HEK293 (cell line): ENCODE results near the gene ORM2.
"Not testable (repeated sequence)": the region's sequence is repeated elsewhere in the genome, so short reads cannot be mapped to it uniquely, and the experiment has no call there.

Experiments used
- CTCF ChIA-PET: fragments of 350-600 bp; formaldehyde crosslinking; extraction: SDS; loops from one replicate; lab custom pipeline; 2021; ENCODE audit warnings: antibody characterized with exemption; lab: Yijun Ruan, JAX
- POLR2A ChIA-PET: fragments of 300-600 bp; formaldehyde crosslinking; extraction: SDS; loops from one replicate; lab custom pipeline; 2020; ENCODE audit warnings: antibody characterized with exemption, inconsistent platforms; lab: Yijun Ruan, JAX
- H3K27ac ChIP-seq: fragments of 200-500 bp; sonication (Bioruptor generic); 2 replicates; pipeline ENCODE4 v1.5.1; 2014; ENCODE audit warnings: low read depth, low read length, control low read depth, inconsistent platforms; ENCODE audit errors: extremely low read depth
- H3K36me3 ChIP-seq, 2 experiments: fragments of 200-500 bp in 1 of 2; sonication (Bioruptor generic) in 1 of 2; 1 replicate in 1 of 2; 2 replicates in 1 of 2; pipeline ENCODE4 v1.5.1; 2014 to 2017; ENCODE audit warnings: inconsistent platforms in 2 of 2, low read length in 2 of 2; ENCODE audit not compliant: control insufficient read depth in 2 of 2, insufficient read depth in 1 of 2
- H3K4me1 ChIP-seq: fragments of 200-500 bp; sonication (Bioruptor generic); 2 replicates; pipeline ENCODE4 v1.5.1; 2014; ENCODE audit warnings: mild to moderate bottlenecking, low read length, inconsistent platforms; ENCODE audit not compliant: control insufficient read depth, insufficient read depth
- H3K4me3 ChIP-seq: 2 replicates; pipeline ENCODE4 v1.5.1; 2011; ENCODE audit warnings: low read depth, mild to moderate bottlenecking, control low read depth, low read length, moderate library complexity
- H3K9me3 ChIP-seq: fragments of 200-500 bp; sonication (Bioruptor generic); 2 replicates; pipeline ENCODE4 v1.5.1; 2014; ENCODE audit warnings: low read depth, low read length, inconsistent platforms; ENCODE audit not compliant: control insufficient read depth, insufficient read depth
- KLF7 ChIP-seq: fragments of 450-650 bp; formaldehyde crosslinking; IDR thresholded peaks from 2 replicates; pipeline ENCODE4 v1.5.1; 2016; ENCODE audit warnings: missing biosample characterization, missing genetic modification characterization, borderline replicate concordance
- KLF9 ChIP-seq: fragments of 450-650 bp; formaldehyde crosslinking; IDR thresholded peaks from 2 replicates; pipeline ENCODE4 v1.5.1; 2016; ENCODE audit warnings: missing biosample characterization, missing genetic modification characterization, low read depth
- SALL2 ChIP-seq: fragments of 450-650 bp; formaldehyde crosslinking; IDR thresholded peaks from 2 replicates; pipeline ENCODE4 v1.5.0; 2017; ENCODE audit warnings: missing biosample characterization, mild to moderate bottlenecking, missing genetic modification characterization, borderline replicate concordance
- SP7 ChIP-seq: fragments of 450-650 bp; formaldehyde crosslinking; IDR thresholded peaks from 2 replicates; pipeline ENCODE4 v1.5.1; 2016; ENCODE audit warnings: missing biosample characterization, missing genetic modification characterization
- ZBTB17 ChIP-seq: fragments of 450-650 bp; formaldehyde crosslinking; IDR thresholded peaks from 2 replicates; pipeline ENCODE4 v1.5.1; 2016; ENCODE audit warnings: missing biosample characterization, missing genetic modification characterization
- ZFHX2 ChIP-seq: fragments of 450-650 bp; formaldehyde crosslinking; conservative IDR thresholded peaks from 2 replicates; pipeline ENCODE4 v1.5.1; 2016; ENCODE audit warnings: missing biosample characterization, missing genetic modification characterization
- ZNF133 ChIP-seq: fragments of 450-650 bp; formaldehyde crosslinking; IDR thresholded peaks from 2 replicates; pipeline ENCODE4 v1.5.1; 2016; ENCODE audit warnings: missing biosample characterization, missing genetic modification characterization
- ZNF239 ChIP-seq: fragments of 450-650 bp; formaldehyde crosslinking; IDR thresholded peaks from 2 replicates; pipeline ENCODE4 v1.5.1; 2016; ENCODE audit warnings: missing biosample characterization, missing genetic modification characterization
- ZNF394 ChIP-seq: fragments of 450-650 bp; formaldehyde crosslinking; IDR thresholded peaks from 2 replicates; pipeline ENCODE4 v1.5.1; 2016; ENCODE audit warnings: missing biosample characterization, missing genetic modification characterization, mild to moderate bottlenecking, moderate library complexity, borderline replicate concordance
- ZNF426 ChIP-seq: fragments of 450-650 bp; formaldehyde crosslinking; IDR thresholded peaks from 2 replicates; pipeline ENCODE4 v1.5.1; 2017; ENCODE audit warnings: missing biosample characterization, missing genetic modification characterization, mild to moderate bottlenecking, inconsistent platforms, moderate library complexity
- ZNF530 ChIP-seq: fragments of 450-650 bp; formaldehyde crosslinking; IDR thresholded peaks from 2 replicates; pipeline ENCODE4 v1.5.1; 2016; ENCODE audit warnings: low read depth, missing biosample characterization, missing genetic modification characterization
- ZNF600 ChIP-seq: fragments of 450-650 bp; formaldehyde crosslinking; IDR thresholded peaks from 2 replicates; pipeline ENCODE4 v1.5.1; 2016; ENCODE audit warnings: missing biosample characterization, missing genetic modification characterization
- ZNF660 ChIP-seq: fragments of 450-650 bp; IDR thresholded peaks from 2 replicates; pipeline ENCODE4 v1.5.1; 2018; ENCODE audit warnings: missing biosample characterization, mild to moderate bottlenecking, missing genetic modification characterization
- TF ChIP-seq, protein P1 (sequence below): fragments of 450-650 bp; formaldehyde crosslinking; IDR thresholded peaks from 2 replicates; pipeline ENCODE4 v1.5.1; 2016; ENCODE audit warnings: missing biosample characterization, missing genetic modification characterization
- TF ChIP-seq, protein P2 (sequence below): fragments of 450-650 bp; formaldehyde crosslinking; IDR thresholded peaks from 2 replicates; pipeline ENCODE4 v1.5.1; 2016; ENCODE audit warnings: missing biosample characterization, missing genetic modification characterization
- TF ChIP-seq, protein P3 (sequence below): fragments of 450-650 bp; formaldehyde crosslinking; IDR thresholded peaks from 2 replicates; pipeline ENCODE4 v1.5.1; 2016; ENCODE audit warnings: missing biosample characterization, missing genetic modification characterization

Gene ORM2

DNA sequence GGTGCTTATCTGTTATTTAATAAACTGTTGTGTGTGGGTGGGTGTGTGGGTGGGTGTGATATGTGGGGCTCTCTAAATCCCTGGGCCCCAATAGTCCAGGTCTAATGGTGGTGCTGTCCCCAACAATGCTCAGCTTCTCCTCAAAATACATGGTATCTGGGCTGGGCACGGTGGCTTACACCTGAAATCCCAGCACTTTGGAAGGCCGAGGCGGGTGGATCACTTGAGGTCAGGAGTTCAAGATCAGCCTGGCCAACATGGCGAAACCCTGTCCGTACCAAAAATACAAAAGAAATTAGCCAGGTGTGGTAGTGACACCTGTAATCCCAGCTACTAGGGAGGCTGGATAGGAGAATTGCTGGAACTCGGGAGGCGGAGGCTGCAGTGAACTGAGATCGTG is 11.3 kb upstream of the ORM2 start:
- TF ChIP-seq ZNF133 (tag by site-specific recombination) (no peak), ZNF530 (tag by site-specific recombination) (no peak), SP7 (tag by site-specific recombination) (no peak), ZNF394 (no peak), ZNF660 (tag by site-specific recombination) (no peak), ZNF426 (tag by site-specific recombination) (no peak), ZNF239 (no peak), SALL2 (no peak)
- TF ChIP-seq, protein P1, sequence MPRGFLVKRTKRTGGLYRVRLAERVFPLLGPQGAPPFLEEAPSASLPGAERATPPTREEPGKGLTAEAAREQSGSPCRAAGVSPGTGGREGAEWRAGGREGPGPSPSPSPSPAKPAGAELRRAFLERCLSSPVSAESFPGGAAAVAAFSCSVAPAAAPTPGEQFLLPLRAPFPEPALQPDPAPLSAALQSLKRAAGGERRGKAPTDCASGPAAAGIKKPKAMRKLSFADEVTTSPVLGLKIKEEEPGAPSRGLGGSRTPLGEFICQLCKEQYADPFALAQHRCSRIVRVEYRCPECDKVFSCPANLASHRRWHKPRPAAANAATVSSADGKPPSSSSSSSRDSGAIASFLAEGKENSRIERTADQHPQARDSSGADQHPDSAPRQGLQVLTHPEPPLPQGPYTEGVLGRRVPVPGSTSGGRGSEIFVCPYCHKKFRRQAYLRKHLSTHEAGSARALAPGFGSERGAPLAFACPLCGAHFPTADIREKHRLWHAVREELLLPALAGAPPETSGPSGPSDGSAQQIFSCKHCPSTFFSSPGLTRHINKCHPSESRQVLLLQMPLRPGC (tag by site-specific recombination): no peak
- no peaks in the 10 kb centered on the region for H3K9me3 ChIP-seq
- no peaks in the 10 kb centered on the region for H3K36me3 ChIP-seq
- CTCF ChIA-PET: no interaction called here
- POLR2A ChIA-PET: no interaction called here
- H3K4me3 ChIP-seq: no peak overlapping the region
- H3K27ac ChIP-seq: peak overlapping the region; percentile 31; the same call in 1 of the 2 replicates
- H3K4me1 ChIP-seq: no peaks in the 10 kb centered on the region

DNA sequence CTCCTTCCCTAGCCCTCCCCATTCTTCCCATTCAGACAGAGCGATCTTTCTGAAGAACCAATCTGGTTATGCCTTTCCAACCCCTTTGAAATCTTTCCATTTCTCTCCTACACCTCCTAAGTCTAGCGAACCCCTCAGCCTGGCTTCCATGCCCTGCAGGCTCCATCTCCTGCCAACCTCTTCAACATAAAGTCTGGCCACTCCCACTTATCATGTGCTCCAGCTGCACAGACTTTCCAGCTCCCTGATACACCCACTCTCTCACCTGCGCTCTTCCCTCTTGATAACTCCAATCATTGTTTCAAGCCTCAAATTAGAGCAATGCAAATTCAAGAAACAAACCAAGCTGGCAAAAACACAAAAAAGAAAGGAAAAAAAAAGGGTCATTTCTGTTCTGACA is 10.5 kb upstream of the ORM2 start:
- CTCF ChIA-PET: interaction anchor here (1.1 kb wide), 1 partner anchor 28 kb away, joined by 3 read pairs; no protein-coding TSS in a partner anchor
- no peaks in the 10 kb centered on the region for H3K4me1 ChIP-seq
- POLR2A ChIA-PET: no interaction called here
- no peak overlapping the region for H3K4me3 ChIP-seq
- peak; percentile 30; the same call in 1 of the 2 replicates for TF ChIP-seq KLF9 (tag by site-specific recombination)
- 0 out of 2 replicates have a peak, but pooled peaks have one; percentile 26 for TF ChIP-seq ZNF600 (tag by site-specific recombination)
- TF ChIP-seq, protein P2, sequence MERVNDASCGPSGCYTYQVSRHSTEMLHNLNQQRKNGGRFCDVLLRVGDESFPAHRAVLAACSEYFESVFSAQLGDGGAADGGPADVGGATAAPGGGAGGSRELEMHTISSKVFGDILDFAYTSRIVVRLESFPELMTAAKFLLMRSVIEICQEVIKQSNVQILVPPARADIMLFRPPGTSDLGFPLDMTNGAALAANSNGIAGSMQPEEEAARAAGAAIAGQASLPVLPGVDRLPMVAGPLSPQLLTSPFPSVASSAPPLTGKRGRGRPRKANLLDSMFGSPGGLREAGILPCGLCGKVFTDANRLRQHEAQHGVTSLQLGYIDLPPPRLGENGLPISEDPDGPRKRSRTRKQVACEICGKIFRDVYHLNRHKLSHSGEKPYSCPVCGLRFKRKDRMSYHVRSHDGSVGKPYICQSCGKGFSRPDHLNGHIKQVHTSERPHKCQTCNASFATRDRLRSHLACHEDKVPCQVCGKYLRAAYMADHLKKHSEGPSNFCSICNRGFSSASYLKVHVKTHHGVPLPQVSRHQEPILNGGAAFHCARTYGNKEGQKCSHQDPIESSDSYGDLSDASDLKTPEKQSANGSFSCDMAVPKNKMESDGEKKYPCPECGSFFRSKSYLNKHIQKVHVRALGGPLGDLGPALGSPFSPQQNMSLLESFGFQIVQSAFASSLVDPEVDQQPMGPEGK (tag by site-specific recombination): no peak
- TF ChIP-seq KLF7 (tag by site-specific recombination): no peak
- TF ChIP-seq ZBTB17 (tag by site-specific recombination): peak; percentile 64
- peak; percentile 62 for TF ChIP-seq ZFHX2 (tag by site-specific recombination)
- TF ChIP-seq, protein P3, sequence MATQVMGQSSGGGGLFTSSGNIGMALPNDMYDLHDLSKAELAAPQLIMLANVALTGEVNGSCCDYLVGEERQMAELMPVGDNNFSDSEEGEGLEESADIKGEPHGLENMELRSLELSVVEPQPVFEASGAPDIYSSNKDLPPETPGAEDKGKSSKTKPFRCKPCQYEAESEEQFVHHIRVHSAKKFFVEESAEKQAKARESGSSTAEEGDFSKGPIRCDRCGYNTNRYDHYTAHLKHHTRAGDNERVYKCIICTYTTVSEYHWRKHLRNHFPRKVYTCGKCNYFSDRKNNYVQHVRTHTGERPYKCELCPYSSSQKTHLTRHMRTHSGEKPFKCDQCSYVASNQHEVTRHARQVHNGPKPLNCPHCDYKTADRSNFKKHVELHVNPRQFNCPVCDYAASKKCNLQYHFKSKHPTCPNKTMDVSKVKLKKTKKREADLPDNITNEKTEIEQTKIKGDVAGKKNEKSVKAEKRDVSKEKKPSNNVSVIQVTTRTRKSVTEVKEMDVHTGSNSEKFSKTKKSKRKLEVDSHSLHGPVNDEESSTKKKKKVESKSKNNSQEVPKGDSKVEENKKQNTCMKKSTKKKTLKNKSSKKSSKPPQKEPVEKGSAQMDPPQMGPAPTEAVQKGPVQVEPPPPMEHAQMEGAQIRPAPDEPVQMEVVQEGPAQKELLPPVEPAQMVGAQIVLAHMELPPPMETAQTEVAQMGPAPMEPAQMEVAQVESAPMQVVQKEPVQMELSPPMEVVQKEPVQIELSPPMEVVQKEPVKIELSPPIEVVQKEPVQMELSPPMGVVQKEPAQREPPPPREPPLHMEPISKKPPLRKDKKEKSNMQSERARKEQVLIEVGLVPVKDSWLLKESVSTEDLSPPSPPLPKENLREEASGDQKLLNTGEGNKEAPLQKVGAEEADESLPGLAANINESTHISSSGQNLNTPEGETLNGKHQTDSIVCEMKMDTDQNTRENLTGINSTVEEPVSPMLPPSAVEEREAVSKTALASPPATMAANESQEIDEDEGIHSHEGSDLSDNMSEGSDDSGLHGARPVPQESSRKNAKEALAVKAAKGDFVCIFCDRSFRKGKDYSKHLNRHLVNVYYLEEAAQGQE (tag by site-specific recombination): no peak
- H3K36me3 ChIP-seq: no peaks in the 10 kb centered on the region
- H3K9me3 ChIP-seq: no peaks in the 10 kb centered on the region
- no peak overlapping the region for H3K27ac ChIP-seq

DNA sequence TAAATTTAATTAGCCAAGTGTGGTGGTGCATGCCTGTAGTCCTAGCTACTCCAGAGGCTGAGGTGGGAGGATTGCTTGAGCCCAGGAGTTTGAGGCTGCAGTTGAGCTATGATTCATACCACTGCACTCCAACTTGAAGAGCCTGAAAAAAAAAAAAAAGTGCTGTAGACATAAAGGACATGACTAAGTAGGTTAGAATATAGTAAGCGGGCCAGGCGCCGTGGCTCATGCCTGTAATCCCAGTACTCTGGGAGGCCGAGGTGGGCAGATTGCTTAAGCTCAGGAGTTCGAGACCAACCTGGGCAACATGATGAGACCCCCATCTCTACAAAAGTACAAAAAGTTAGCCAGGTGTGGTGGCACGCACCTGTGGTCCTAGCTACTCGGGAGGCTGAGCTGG is 9.0 kb upstream of the ORM2 start:
- CTCF ChIA-PET: interaction anchor here (0.7 to 2.0 kb wide), 5 partner anchors 28 to 333 kb away, joined by 3 to 7 read pairs (median 3); no protein-coding TSS in a partner anchor
- H3K27ac ChIP-seq, H3K4me3 ChIP-seq, H3K4me1 ChIP-seq, POLR2A ChIA-PET, H3K9me3 ChIP-seq, H3K36me3 ChIP-seq: not testable (repeated sequence)
